ENCODE measurements around the gene ARSB. TPM values are rescaled to one million over a fixed set of nuclear protein-coding genes. Genes with fewer than 3 reads are reported as not detected.

The ARSB gene
- total and polyA plus RNA-seq, 9 of the 15 experiments (the other 6 are each of a cell fraction or from before 2014, with no cell fraction given): 0.52 to 4.6 (median 2.4) TPM

GRCh38 chr5:78985725-78986223 is 664 bp upstream of the ARSB start (continued):
- peak; percentile 90 for TF ChIP-seq TFE3 (CRISPR knock-in tag; IDR thresholded peaks at IDR 0.05)
- no peak for TF ChIP-seq ARID3B (CRISPR knock-in tag; IDR thresholded peaks at IDR 0.05; ENCODE audit: borderline replicate concordance)
- TF ChIP-seq ZNF143 (CRISPR knock-in tag; IDR thresholded peaks at IDR 0.05): no peak
- TF ChIP-seq CBFA2T2 (conservative IDR thresholded peaks at IDR 0.05): no peak
- no peak for TF ChIP-seq ATF7 (IDR thresholded peaks at IDR 0.05)
- TF ChIP-seq CEBPZ (IDR thresholded peaks at IDR 0.05; ENCODE audit: borderline replicate concordance, low read depth, low read length): no peak

All from K562 (cell line).